Activated naive CD4-positive, alpha-beta T cell treated with anti-CD3 and anti-CD28 coated beads, Interleukin-2, amount 50 U/mL, for 72 hours (primary cell): Measurements from ENCODE around the gene SMKR1. TPM values are rescaled to one million over a fixed set of nuclear protein-coding genes. Genes with fewer than 3 reads are reported as not detected.
"Not testable (repeated sequence)": the region's sequence is repeated elsewhere in the genome, so short reads cannot be mapped to it uniquely, and the experiment has no call there.

Experiments used
- ATAC-seq, 2 donors: fragments of 150-1000 bp; cut with Tn5 transposase; 2 replicates each; pipeline ENCODE4 v1.10.0; 2021; ENCODE audit warnings: mild to moderate bottlenecking in 2 of 2, moderate library complexity in 2 of 2
- DNase-seq, 2 donors: peaks; one replicate each; pipeline ENCODE4 v3.0.0; 2021 to 2022; ENCODE audit warnings: low spot score in 2 of 2
- H3K27ac Mint-ChIP-seq, 2 donors: one replicate each; pipeline ENCODE4 v1.8.0; 2022; ENCODE audit warnings: mild to moderate bottlenecking in 2 of 2, mixed read lengths in 2 of 2
- H3K36me3 Mint-ChIP-seq, 2 donors: one replicate each; pipeline ENCODE4 v1.8.0; 2022; ENCODE audit warnings: mixed read lengths in 2 of 2
- H3K9me3 Mint-ChIP-seq, 2 donors: one replicate each; pipeline ENCODE4 v1.8.0; 2022; ENCODE audit warnings: mixed read lengths in 2 of 2
- total RNA-seq, 2 donors: library from RNA; stranded (reverse); gene quantifications; one replicate each; pipeline ENCODE4 v1.2.3, GENCODE V29; 2022

The SMKR1 gene
- total RNA-seq, 2 donors from 2014 or later: 1.0 to 1.7 TPM

DNA sequence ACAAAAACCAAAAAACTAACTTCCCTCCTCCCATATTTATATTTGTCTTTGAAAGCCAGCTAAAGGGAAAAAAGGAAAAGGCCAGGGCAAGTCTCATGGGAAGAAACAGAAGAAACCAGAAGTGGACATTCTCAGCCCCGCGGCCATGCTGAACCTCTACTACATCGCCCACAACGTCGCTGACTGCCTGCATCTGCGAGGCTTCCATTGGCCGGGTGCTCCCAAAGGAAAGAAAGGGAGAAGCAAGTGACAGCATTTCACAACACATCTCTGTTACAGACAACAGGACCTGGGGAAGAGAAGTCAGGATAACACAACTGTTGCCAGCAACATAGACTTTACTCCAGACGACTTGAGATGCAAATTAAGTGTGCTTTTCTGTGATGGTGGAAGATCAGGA lies 9.9 kb downstream of the SMKR1 start:
- Mint-ChIP-seq H3K36me3 (no peaks in the 10 kb centered on the region), H3K9me3 (no peaks in the 10 kb centered on the region), H3K27ac (no peak overlapping the region)
- ATAC-seq (no peak), DNase-seq (no peak)

DNA sequence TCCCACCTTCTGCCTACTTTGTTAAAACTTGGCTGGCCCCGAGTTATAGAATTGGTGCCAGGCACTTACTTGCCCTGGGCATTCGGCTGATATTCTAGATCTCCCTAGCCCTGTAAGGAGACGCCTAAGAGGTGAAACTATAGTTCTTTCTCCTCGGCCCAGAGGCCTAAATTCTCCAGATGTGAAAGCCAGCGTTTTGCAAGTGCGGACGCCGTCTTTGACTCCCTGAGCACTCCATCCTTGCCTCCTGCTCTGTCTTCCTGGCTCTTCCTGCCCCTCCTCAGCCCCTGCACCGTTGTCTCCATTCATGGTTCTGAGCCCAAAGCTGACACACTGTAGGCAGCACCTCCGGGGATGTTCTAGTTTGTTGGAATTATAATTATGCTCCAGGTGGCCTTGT lies 11.2 kb downstream of the SMKR1 start:
- no peaks in the 10 kb centered on the region for H3K9me3 Mint-ChIP-seq
- no peak overlapping the region for H3K27ac Mint-ChIP-seq
- ATAC-seq (no peak), DNase-seq (no peak)
- no peaks in the 10 kb centered on the region for H3K36me3 Mint-ChIP-seq

GRCh38 chr7:129514683-129515082 lies 12.4 kb downstream of the SMKR1 start:
- no peak for ATAC-seq
- Mint-ChIP-seq H3K36me3 (no peaks in the 10 kb centered on the region), H3K27ac (no peak overlapping the region), H3K9me3 (no peaks in the 10 kb centered on the region)
- no peak for DNase-seq

GRCh38 chr7:129515381-129515780 lies 13.1 kb downstream of the SMKR1 start:
- no peak overlapping the region for H3K27ac Mint-ChIP-seq
- ATAC-seq (no peak), DNase-seq (no peak)
- H3K9me3 Mint-ChIP-seq: no peaks in the 10 kb centered on the region
- no peaks in the 10 kb centered on the region for H3K36me3 Mint-ChIP-seq

- Mint-ChIP-seq H3K9me3 (no peaks in the 10 kb centered on the region), H3K36me3 (no peaks in the 10 kb centered on the region), H3K27ac (no peak overlapping the region)
- DNase-seq (no peak), ATAC-seq (no peak)
Measured at GRCh38 chr7:129517931-129518330, 15.6 kb downstream of the SMKR1 start.

DNA sequence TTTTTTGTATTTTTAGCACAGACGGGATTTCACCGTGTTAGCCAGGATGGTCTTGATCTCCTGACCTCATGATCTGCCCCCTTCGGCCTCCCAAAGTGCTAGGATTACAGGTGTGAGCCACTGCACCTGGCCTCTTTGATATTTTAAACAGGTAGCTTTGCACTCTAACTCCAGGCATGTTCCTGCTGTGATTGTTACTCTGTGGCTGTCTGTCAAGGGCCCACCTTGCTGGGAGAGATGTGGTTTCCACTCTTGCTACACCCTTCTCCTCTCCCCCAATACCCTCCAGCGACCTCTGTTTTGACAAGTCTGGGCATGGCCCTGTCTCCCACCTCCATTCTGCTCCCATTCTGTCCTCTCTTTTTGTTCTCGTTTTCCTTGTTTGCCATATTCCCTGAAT lies 17.1 kb downstream of the SMKR1 start:
- H3K27ac Mint-ChIP-seq: no peak overlapping the region
- DNase-seq: no peak
- no peaks in the 10 kb centered on the region for H3K9me3 Mint-ChIP-seq
- no peak for ATAC-seq
- H3K36me3 Mint-ChIP-seq: no peaks in the 10 kb centered on the region

GRCh38 chr7:129522088-129522970 lies 20.0 kb downstream of the SMKR1 start:
- H3K27ac Mint-ChIP-seq: no peak overlapping the region
- H3K36me3 Mint-ChIP-seq: no peaks in the 10 kb centered on the region
- no peak for DNase-seq
- no peaks in the 10 kb centered on the region for H3K9me3 Mint-ChIP-seq
- ATAC-seq: no peak

- ATAC-seq: no peak
- DNase-seq: no peak
- Mint-ChIP-seq H3K27ac (no peak overlapping the region), H3K36me3 (no peaks in the 10 kb centered on the region), H3K9me3 (no peaks in the 10 kb centered on the region)
Measured at GRCh38 chr7:129522971-129523340, 20.6 kb downstream of the SMKR1 start.

DNA sequence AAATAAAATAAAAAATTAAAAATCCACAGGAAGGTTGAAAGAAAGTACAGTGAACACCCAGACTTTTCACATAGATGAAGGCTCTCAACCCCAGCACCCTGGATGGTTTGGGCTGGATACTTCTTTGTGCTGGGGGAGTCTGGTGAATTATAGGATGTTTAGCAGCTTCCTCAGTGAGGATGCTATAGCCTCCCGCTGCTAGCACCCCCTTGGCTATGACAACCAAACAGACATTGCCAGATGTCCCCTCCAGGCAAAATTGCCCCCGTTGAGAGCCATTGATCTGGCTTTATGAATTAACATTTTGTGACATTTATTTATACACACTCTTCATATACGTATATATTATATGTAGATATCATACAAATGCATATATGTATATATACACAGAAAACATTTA lies 21.6 kb downstream of the SMKR1 start:
- ATAC-seq (no peak), DNase-seq (no peak)
- Mint-ChIP-seq H3K36me3 (no peaks in the 10 kb centered on the region), H3K27ac (no peak overlapping the region), H3K9me3 (no peaks in the 10 kb centered on the region)

DNA sequence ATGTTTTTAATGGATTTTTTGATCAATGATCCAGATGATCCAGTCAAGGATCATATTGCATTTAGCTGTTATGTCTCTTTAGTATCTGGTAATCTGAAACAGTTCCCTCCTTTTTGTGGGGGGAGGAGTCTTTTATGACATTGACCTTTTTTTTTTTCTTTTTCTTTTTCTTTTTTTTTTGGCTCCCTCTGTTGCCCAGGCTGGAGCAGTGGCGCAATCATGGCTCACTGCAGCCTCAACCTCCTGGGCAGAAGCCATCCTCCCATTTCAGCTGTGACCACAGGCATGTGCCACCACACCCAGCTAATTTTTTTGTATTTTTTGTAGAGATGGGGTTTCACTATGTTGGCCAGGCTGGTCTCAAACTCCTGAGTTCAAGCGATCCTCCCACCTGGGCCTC lies 22.1 kb downstream of the SMKR1 start:
- H3K9me3 Mint-ChIP-seq, H3K36me3 Mint-ChIP-seq, ATAC-seq, H3K27ac Mint-ChIP-seq, DNase-seq: not testable (repeated sequence)

- no peak for DNase-seq
- H3K9me3 Mint-ChIP-seq: no peaks in the 10 kb centered on the region
- ATAC-seq: no peak
- H3K27ac Mint-ChIP-seq: no peak overlapping the region
- no peaks in the 10 kb centered on the region for H3K36me3 Mint-ChIP-seq
Measured at GRCh38 chr7:129525225-129525862, 23.0 kb downstream of the SMKR1 start.

- no peak for ATAC-seq
- Mint-ChIP-seq H3K27ac (no peak overlapping the region), H3K9me3 (no peaks in the 10 kb centered on the region), H3K36me3 (no peaks in the 10 kb centered on the region)
- DNase-seq: no peak
Measured at GRCh38 chr7:129529643-129530042, 27.3 kb downstream of the SMKR1 start.

DNA sequence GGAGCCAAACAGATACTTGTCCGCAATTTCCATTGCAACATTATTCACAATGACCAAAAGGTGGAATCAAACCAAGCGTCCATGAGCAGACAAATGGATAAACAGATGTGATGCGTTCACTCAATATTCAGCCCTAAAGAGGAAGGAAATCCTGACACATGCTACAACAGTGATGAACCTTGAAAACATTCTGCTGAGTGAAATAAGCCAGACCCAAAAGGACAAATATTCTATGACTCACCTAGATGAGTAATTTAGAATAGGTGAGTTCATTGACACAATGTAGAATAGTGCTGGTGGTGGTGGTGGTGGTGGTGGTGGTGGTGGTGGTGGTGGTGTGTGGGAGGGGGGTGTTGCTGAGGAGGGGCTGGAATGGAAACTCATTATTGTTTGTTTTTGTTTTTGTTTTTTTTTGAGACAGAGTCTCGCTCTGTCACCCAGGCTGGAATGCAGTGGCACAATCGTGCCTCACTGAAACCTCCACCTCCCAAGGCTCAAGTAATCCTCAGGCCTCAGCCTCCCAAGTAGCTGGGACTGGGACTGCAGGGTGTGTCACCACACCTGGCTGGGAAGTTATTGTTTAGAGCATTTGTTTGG lies 28.6 kb downstream of the SMKR1 start:
- H3K27ac Mint-ChIP-seq: peak overlapping the region in 1 of 2 donors; percentile 79
- no peaks in the 10 kb centered on the region for H3K9me3 Mint-ChIP-seq
- DNase-seq (peak in 1 of 2 donors; percentile 46), ATAC-seq (peak; percentile 98)
- H3K36me3 Mint-ChIP-seq: no peaks in the 10 kb centered on the region

- Mint-ChIP-seq H3K27ac (peak overlapping the region in 1 of 2 donors; percentile 26), H3K36me3 (no peaks in the 10 kb centered on the region), H3K9me3 (no peaks in the 10 kb centered on the region)
- no peak for DNase-seq
- ATAC-seq: no peak
Measured at GRCh38 chr7:129531721-129532120, 29.4 kb downstream of the SMKR1 start.

DNA sequence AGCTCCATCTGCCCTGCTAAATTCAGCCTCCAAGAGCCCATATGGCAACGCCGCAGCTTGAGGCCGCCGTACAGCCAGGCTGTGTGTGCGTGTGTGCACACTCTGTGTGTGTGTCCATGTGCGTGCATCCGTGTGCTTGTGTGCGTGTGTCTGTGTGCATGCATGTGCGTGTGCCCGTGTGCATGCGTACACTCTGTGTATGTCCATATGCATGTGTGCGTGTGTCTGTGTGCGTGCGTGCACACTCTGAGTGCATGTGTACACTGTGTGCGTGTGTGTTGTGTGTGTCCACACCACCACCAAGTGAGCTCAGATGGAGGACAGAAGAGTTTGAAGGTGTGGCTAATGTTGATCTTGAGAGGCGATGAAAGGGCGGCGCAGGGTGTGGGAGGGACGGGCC lies 30.0 kb downstream of the SMKR1 start:
- H3K27ac Mint-ChIP-seq: no peak overlapping the region
- no peaks in the 10 kb centered on the region for H3K36me3 Mint-ChIP-seq
- DNase-seq (no peak), ATAC-seq (no peak)
- H3K9me3 Mint-ChIP-seq: no peaks in the 10 kb centered on the region

DNA sequence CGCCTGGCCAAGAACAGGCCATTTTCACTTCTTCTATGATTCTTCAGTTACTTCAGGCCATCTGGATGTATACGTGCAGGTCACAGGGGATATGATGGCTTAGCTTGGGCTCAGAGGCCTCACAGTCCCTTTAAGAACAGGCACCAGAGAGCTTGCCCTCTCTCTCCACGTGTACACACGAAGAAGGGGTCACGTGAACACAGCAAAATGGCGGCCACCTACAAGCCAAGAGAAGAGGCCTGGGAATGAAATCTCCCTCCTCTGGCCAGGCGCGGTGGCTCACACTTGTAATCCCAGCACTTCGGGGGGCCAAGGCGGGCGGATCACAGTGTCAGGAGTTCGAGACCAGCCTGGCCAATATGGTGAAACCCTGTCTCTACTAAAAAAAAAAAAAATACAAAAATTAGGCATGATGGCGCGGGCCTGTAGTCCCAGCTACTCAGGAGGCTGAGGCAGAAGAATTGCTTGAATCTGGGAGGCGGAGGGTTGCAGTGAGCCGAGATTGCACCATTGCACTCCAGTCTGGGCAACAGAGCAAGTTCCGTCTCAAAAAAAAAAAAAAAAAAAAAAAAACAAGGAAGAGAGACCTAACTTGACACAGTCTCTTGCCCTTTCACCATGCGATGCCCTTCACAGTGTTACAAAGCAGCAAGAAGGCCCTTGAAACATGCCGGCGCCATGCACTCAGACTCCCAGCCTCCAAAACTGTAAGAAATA lies 32.4 kb downstream of the SMKR1 start:
- not testable (repeated sequence) for H3K36me3 Mint-ChIP-seq, H3K27ac Mint-ChIP-seq

DNA sequence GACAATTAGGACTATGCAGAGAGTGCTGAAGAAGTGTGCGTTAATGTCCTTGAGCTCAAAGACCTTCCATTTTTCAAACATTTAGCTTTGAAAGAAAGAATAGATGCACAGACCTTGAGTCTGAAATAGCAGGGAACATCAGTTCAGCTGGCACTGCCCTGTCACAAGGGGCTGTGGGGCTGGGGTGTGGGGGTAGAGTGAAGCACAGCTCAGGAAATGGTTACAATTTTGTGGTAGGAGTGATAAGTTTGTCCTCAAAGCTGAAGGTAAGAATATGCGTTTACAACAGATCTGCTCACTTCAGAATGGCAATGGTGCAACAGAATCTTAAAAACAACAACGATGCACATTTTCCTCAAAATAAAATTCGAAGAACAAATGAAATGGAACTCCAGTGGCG lies 33.6 kb downstream of the SMKR1 start:
- Mint-ChIP-seq H3K27ac (peak overlapping the region in 1 of 2 donors; percentile 58), H3K9me3 (no peaks in the 10 kb centered on the region), H3K36me3 (no peaks in the 10 kb centered on the region)
- ATAC-seq (peak in 1 of 2 donors; percentile 29), DNase-seq (no peak)

More for the DNA sequence above, 32.4 kb downstream of the SMKR1 start:
- ATAC-seq, H3K9me3 Mint-ChIP-seq, DNase-seq: not testable (repeated sequence)
